Brain microvascular endothelial cell (primary cell): Measurements from ENCODE around the gene ADAM12.

ENCODE experiments used
- DNase-seq: peaks from one replicate; pipeline ENCODE4 v3.0.0-alpha.2; 2020
- H3K27ac ChIP-seq: fragments of 250-450 bp; sonication (Bioruptor Pico); 2 replicates; pipeline ENCODE4 v1.5.1; 2020; ENCODE audit warnings: mild to moderate bottlenecking, moderate library complexity
- H3K27me3 ChIP-seq: fragments of 250-450 bp; sonication (Bioruptor Pico); replicated peaks from 2 replicates; pipeline ENCODE4 v1.5.1; 2020; ENCODE audit warnings: mild to moderate bottlenecking
- H3K36me3 ChIP-seq: fragments of 250-450 bp; sonication (Bioruptor Pico); replicated peaks from 2 replicates; pipeline ENCODE4 v1.5.1; 2020; ENCODE audit warnings: mild to moderate bottlenecking
- H3K4me3 ChIP-seq: 2 replicates; pipeline ENCODE4 v1.5.1; 2011; ENCODE audit warnings: low read depth, mild to moderate bottlenecking, control low read depth, low read length, moderate library complexity
- CTCF ChIP-seq: IDR thresholded peaks from 2 replicates; pipeline ENCODE4 v1.5.1; 2011; ENCODE audit warnings: low read depth, mild to moderate bottlenecking, moderate library complexity, low read length, control low read depth, inconsistent platforms; ENCODE audit errors: missing control alignments
- in situ Hi-C: cut with HindIII; loops from 2 replicates; pipeline ENCODE4 v1.10.0; 2017; ENCODE audit warnings: low sequenced_read_pairs, low pct_ligation_motif_present

Gene ADAM12

GRCh38 chr10:126084369-126084768, 303.9 kb downstream of the ADAM12 start:
- in situ Hi-C loops, result no loop called here
- no peak for DNase-seq
- Histone ChIP-seq H3K36me3 (no peaks in the 10 kb centered on the region), H3K4me3 (no peak overlapping the region), H3K27ac (no peak overlapping the region), H3K27me3 (no peaks in the 10 kb centered on the region)
- no peak for TF ChIP-seq CTCF

- in situ Hi-C loops, result no loop called here
- no peak for TF ChIP-seq CTCF
Measured at GRCh38 chr10:126083009-126083408, 305.3 kb downstream of the ADAM12 start.

GRCh38 chr10:126081841-126082466, 306.3 kb downstream of the ADAM12 start:
- DNase-seq, result no peak
- Histone ChIP-seq H3K4me3 (no peak overlapping the region), H3K36me3 (no peaks in the 10 kb centered on the region), H3K27ac (no peak overlapping the region), H3K27me3 (no peaks in the 10 kb centered on the region)
- in situ Hi-C loops, result no loop called here
- no peak for TF ChIP-seq CTCF

More at GRCh38 chr10:126083009-126083408, 305.3 kb downstream of the ADAM12 start:
- no peak for DNase-seq
- Histone ChIP-seq H3K36me3 (no peaks in the 10 kb centered on the region), H3K27ac (no peak overlapping the region), H3K4me3 (no peak overlapping the region), H3K27me3 (no peaks in the 10 kb centered on the region)

- Histone ChIP-seq H3K36me3 (no peaks in the 10 kb centered on the region), H3K4me3 (no peak overlapping the region), H3K27me3 (no peaks in the 10 kb centered on the region), H3K27ac (peak overlapping the region; percentile 43)
- no peak for TF ChIP-seq CTCF
- peak; percentile 51 for DNase-seq
- in situ Hi-C loops, result no loop called here
Measured at GRCh38 chr10:126080879-126081411, 307.3 kb downstream of the ADAM12 start.

- H3K36me3 ChIP-seq, result no peaks in the 10 kb centered on the region
- no peak overlapping the region for H3K4me3 ChIP-seq
- in situ Hi-C loops, result no loop called here
- H3K27ac ChIP-seq, result no peak overlapping the region
- no peak for DNase-seq
- no peak for TF ChIP-seq CTCF
- H3K27me3 ChIP-seq, result no peaks in the 10 kb centered on the region
Measured at GRCh38 chr10:126080291-126080825, 307.9 kb downstream of the ADAM12 start.

- in situ Hi-C loops, result no loop called here
- no peak overlapping the region for H3K4me3 ChIP-seq
- H3K27ac ChIP-seq, result no peak overlapping the region
- no peaks in the 10 kb centered on the region for H3K36me3 ChIP-seq
- H3K27me3 ChIP-seq, result no peaks in the 10 kb centered on the region
- no peak for TF ChIP-seq CTCF
- DNase-seq, result no peak
Measured at GRCh38 chr10:126075009-126075408, 313.3 kb downstream of the ADAM12 start.
